ENCODE results near the gene SLC35F3. TPM values are rescaled to one million over a fixed set of nuclear protein-coding genes. Genes with fewer than 3 reads are reported as not detected.

Gene SLC35F3
- total RNA-seq, 2 donors from 2014 or later: 0.13 TPM; not detected in 1

DNA sequence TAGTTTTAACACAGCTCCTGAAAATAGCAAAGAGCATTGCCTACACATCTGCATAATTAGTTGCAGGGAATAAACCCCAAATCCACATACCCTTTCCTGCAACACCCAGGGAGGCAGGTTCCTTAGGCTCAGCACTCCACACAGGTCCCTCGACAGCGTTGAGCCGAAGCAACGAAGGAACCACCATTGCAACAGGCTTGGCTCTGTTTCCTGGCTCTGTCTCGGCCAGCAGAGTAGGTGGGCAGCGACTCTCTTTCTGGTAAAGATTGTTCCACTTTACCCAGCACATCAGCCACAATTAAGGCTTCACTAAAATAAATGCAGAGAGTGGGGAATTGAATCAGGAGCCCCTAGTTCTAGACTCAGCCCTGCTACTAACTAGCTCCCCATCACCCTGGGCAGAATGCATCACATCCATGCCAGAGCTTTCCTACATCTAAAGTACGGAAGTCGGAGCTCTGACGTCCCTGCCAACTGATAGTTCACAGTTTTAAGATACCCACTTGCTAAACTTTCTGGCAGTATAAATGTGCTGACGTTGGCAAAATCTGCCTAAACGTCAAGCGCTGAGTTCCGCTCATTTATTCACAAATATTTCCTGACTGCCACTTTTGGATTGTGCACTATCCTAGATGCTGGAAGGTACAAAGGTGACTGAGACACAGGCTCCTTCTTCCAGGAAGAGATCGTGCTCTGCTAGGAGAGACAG, 389.8 kb downstream of the SLC35F3 start:
- H3K4me1 ChIP-seq: no peaks in the 10 kb centered on the region
- H3K36me3 ChIP-seq: no peaks in the 10 kb centered on the region
- intact Hi-C loops (cut with DNase I): no loop called here
- no peak overlapping the region for H3K9ac ChIP-seq (ENCODE audit: low read depth in 2 of 2, low read length in 2 of 2)
- no peak for DNase-seq
- H3K9me3 ChIP-seq: no peaks in the 10 kb centered on the region
- no peaks in the 10 kb centered on the region for H3K27me3 ChIP-seq
- H3K27ac ChIP-seq: no peak overlapping the region
- TF ChIP-seq, protein P1, sequence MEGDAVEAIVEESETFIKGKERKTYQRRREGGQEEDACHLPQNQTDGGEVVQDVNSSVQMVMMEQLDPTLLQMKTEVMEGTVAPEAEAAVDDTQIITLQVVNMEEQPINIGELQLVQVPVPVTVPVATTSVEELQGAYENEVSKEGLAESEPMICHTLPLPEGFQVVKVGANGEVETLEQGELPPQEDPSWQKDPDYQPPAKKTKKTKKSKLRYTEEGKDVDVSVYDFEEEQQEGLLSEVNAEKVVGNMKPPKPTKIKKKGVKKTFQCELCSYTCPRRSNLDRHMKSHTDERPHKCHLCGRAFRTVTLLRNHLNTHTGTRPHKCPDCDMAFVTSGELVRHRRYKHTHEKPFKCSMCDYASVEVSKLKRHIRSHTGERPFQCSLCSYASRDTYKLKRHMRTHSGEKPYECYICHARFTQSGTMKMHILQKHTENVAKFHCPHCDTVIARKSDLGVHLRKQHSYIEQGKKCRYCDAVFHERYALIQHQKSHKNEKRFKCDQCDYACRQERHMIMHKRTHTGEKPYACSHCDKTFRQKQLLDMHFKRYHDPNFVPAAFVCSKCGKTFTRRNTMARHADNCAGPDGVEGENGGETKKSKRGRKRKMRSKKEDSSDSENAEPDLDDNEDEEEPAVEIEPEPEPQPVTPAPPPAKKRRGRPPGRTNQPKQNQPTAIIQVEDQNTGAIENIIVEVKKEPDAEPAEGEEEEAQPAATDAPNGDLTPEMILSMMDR (IDR thresholded peaks at IDR 0.05): no peak
- no peak overlapping the region for H3K4me3 ChIP-seq

DNA sequence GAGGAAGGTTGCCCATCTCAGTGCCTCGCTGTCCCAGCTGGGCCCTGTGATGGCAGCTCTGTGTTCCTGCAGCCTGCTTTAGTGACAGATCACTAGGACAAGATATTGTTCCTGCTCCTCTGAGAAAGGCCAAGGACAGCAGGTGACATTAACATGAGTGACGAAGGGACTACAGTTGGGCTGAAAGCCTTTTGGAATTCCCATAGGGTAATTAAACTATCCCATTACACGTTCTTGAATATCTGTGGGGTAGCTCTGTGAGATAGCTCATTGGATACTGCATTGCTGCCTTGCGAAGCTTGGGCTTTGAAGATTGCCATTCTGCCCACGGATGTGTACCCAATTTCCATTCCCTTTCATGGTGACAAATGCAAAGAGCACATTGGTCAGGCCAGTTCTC, 390.6 kb downstream of the SLC35F3 start:
- intact Hi-C loops (cut with DNase I): no loop called here
- Histone ChIP-seq H3K4me1 (no peaks in the 10 kb centered on the region), H3K4me3 (no peak overlapping the region), H3K36me3 (no peaks in the 10 kb centered on the region), H3K9me3 (no peaks in the 10 kb centered on the region), H3K27ac (no peak overlapping the region), H3K9ac (ENCODE audit: low read depth in 2 of 2, low read length in 2 of 2) (no peak overlapping the region), H3K27me3 (no peaks in the 10 kb centered on the region)
- DNase-seq: no peak
- TF ChIP-seq, protein P1 (IDR thresholded peaks at IDR 0.05): no peak

DNA sequence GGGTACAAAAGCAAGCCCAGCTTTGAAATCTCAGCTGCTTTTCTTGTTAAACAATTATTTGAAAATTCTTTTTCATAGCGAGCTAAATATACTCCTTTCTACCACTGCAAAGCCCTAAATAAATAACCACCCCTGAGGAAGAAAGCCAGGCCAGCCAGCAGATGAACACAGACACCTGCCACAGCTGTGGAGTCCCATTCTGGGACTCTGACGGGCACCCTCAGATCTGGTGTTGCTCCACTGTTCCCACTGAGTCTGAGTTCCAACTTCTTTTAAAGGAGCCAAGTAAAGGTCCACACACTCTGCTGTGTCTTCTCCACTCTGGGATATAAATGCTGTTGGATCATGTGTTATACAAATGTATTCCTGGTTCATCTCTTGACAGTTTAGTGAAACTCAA, 391.1 kb downstream of the SLC35F3 start:
- DNase-seq: no peak
- H3K27ac ChIP-seq: no peak overlapping the region
- H3K27me3 ChIP-seq: no peaks in the 10 kb centered on the region
- H3K9ac ChIP-seq (ENCODE audit: low read depth in 2 of 2, low read length in 2 of 2): no peak overlapping the region
- H3K36me3 ChIP-seq: no peaks in the 10 kb centered on the region
- TF ChIP-seq, protein P1 (IDR thresholded peaks at IDR 0.05): no peak
- H3K4me3 ChIP-seq: no peak overlapping the region
- no peaks in the 10 kb centered on the region for H3K9me3 ChIP-seq
- no peaks in the 10 kb centered on the region for H3K4me1 ChIP-seq
- intact Hi-C loops (cut with DNase I): no loop called here

DNA sequence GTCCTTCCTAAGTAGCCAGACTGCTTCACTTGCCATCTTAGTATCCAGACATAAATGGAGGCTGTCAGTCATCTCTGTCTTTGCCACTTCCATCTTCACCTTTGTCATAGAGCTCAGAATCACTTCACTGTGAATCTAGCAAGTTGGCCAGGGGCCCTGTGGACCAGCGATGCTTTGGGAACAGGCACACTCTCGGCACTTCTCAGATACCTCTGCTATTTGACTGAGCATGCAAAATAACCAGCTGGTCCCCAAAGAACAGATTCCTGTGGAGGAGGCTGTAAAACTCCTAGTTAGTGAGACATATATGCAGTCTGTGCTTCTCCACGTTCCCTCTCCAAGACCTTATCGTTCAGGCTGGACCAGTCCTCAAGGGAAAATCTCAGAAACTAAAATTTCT, 392.0 kb downstream of the SLC35F3 start:
- Histone ChIP-seq H3K27me3 (no peaks in the 10 kb centered on the region), H3K9me3 (no peaks in the 10 kb centered on the region), H3K4me3 (no peak overlapping the region), H3K9ac (ENCODE audit: low read depth in 2 of 2, low read length in 2 of 2) (no peak overlapping the region), H3K27ac (no peak overlapping the region), H3K36me3 (no peaks in the 10 kb centered on the region), H3K4me1 (no peaks in the 10 kb centered on the region)
- no peak for DNase-seq
- intact Hi-C loops (cut with DNase I): no loop called here
- TF ChIP-seq, protein P1 (IDR thresholded peaks at IDR 0.05): no peak

DNA sequence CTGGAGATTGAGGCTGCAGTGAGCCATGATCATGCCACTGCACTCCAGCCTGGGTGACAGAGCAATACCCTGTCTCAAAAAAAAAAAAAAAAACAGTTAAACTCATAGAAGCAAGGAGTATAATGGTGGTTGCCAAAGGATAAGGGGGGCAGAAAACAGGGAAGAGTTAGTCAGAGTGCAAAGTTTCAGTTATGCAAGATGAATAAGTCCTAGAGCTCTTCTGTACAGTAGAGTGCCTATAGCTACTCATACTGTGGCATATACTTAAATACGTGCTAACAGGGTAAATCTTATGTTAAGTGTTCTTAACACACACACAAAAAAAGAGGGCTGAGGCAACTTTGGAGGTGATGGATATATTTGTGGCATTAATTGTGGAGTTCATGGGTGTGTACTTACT, 393.2 kb downstream of the SLC35F3 start:
- intact Hi-C loops (cut with DNase I): no loop called here
- H3K27ac ChIP-seq: no peak overlapping the region
- no peaks in the 10 kb centered on the region for H3K36me3 ChIP-seq
- no peak for DNase-seq
- H3K27me3 ChIP-seq: no peaks in the 10 kb centered on the region
- no peaks in the 10 kb centered on the region for H3K9me3 ChIP-seq
- no peaks in the 10 kb centered on the region for H3K4me1 ChIP-seq
- H3K9ac ChIP-seq (ENCODE audit: low read depth in 2 of 2, low read length in 2 of 2): no peak overlapping the region
- H3K4me3 ChIP-seq: no peak overlapping the region
- TF ChIP-seq, protein P1 (IDR thresholded peaks at IDR 0.05): no peak

Data from colonic mucosa (tissue), 4 donors.